ENCODE data around the gene SEC14L5. TPM values are rescaled to one million over a fixed set of nuclear protein-coding genes. Genes with fewer than 3 reads are reported as not detected.

Gene SEC14L5
- total RNA-seq, 8 experiments from 2014 or later: 0.04 to 2.0 (median 1.0) TPM

- in situ Hi-C loops (cut with MboI; ENCODE audit: low pct_unique_long_range_greater_than_20kb in 2 of 9, low sequenced_read_pairs in 9 of 9, unreplicated experiment in 9 of 9): no loop called here
- no peak for ATAC-seq (replicated peaks in 6 of 8)
- H3K27ac ChIP-seq: no peak overlapping the region
- no peak overlapping the region for H3K4me3 ChIP-seq
- WGBS, 10 experiments: 65 to 100% methylated on average over 2 to 3 of the region's 12 CpGs; no CpG with 5 or more reads in 8 of the 10 experiments
- no peaks in the 10 kb centered on the region for H3K4me1 ChIP-seq (replicated peaks in 1 of 2)
Measured at GRCh38 chr16:5003211-5003610, 45.1 kb downstream of the SEC14L5 start.

GRCh38 chr16:5003828-5004227, 45.7 kb downstream of the SEC14L5 start:
- in situ Hi-C loops (cut with MboI; ENCODE audit: low pct_unique_long_range_greater_than_20kb in 2 of 9, low sequenced_read_pairs in 9 of 9, unreplicated experiment in 9 of 9): no loop called here
- no peak for ATAC-seq (replicated peaks in 6 of 8)
- no peak overlapping the region for H3K27ac ChIP-seq
- H3K4me1 ChIP-seq (replicated peaks in 1 of 2): no peaks in the 10 kb centered on the region
- no peak overlapping the region for H3K4me3 ChIP-seq
- 57 to 100% (median 90%) methylated on average over 1 to 9 of the region's 10 CpGs; no CpG with 5 or more reads in 2 of the 10 experiments for WGBS, 10 experiments

GRCh38 chr16:5004311-5004710, 46.2 kb downstream of the SEC14L5 start:
- in situ Hi-C loops (cut with MboI; ENCODE audit: low pct_unique_long_range_greater_than_20kb in 2 of 9, low sequenced_read_pairs in 9 of 9, unreplicated experiment in 9 of 9): no loop called here
- Histone ChIP-seq H3K27ac (no peak overlapping the region), H3K4me3 (no peak overlapping the region), H3K4me1 (replicated peaks in 1 of 2) (no peaks in the 10 kb centered on the region)
- WGBS, 10 experiments: 100% methylated on average over 1 of the region's 5 CpGs; no CpG with 5 or more reads in 9 of the 10 experiments
- ATAC-seq (replicated peaks in 6 of 8): no peak

GRCh38 chr16:5005916-5006315, 47.8 kb downstream of the SEC14L5 start:
- in situ Hi-C loops (cut with MboI; ENCODE audit: low pct_unique_long_range_greater_than_20kb in 2 of 9, low sequenced_read_pairs in 9 of 9, unreplicated experiment in 9 of 9): no loop called here
- WGBS, 10 experiments: 92% methylated on average over 2 of the region's 4 CpGs; no CpG with 5 or more reads in 9 of the 10 experiments
- no peak overlapping the region for H3K4me3 ChIP-seq
- no peak overlapping the region for H3K27ac ChIP-seq
- H3K4me1 ChIP-seq (replicated peaks in 1 of 2): no peaks in the 10 kb centered on the region
- no peak for ATAC-seq (replicated peaks in 6 of 8)

GRCh38 chr16:5006348-5007193, 48.4 kb downstream of the SEC14L5 start:
- H3K4me1 ChIP-seq (replicated peaks in 1 of 2): no peaks in the 10 kb centered on the region
- in situ Hi-C loops (cut with MboI; ENCODE audit: low pct_unique_long_range_greater_than_20kb in 2 of 9, low sequenced_read_pairs in 9 of 9, unreplicated experiment in 9 of 9): no loop called here
- H3K4me3 ChIP-seq: no peak overlapping the region
- 4 to 80% (median 68%) methylated on average over 1 to 6 of the region's 22 CpGs; no CpG with 5 or more reads in 2 of the 10 experiments for WGBS, 10 experiments
- H3K27ac ChIP-seq: no peak overlapping the region
- no peak for ATAC-seq (replicated peaks in 6 of 8)

GRCh38 chr16:5007256-5007655, 49.1 kb downstream of the SEC14L5 start:
- H3K4me1 ChIP-seq (replicated peaks in 1 of 2): no peaks in the 10 kb centered on the region
- ATAC-seq (replicated peaks in 6 of 8): no peak
- no peak overlapping the region for H3K4me3 ChIP-seq
- in situ Hi-C loops (cut with MboI; ENCODE audit: low pct_unique_long_range_greater_than_20kb in 2 of 9, low sequenced_read_pairs in 9 of 9, unreplicated experiment in 9 of 9): no loop called here
- WGBS, 10 experiments: 59 to 100% (median 86%) methylated on average over 1 to 5 of the region's 10 CpGs; no CpG with 5 or more reads in 5 of the 10 experiments
- no peak overlapping the region for H3K27ac ChIP-seq

GRCh38 chr16:5008311-5008731, 50.2 kb downstream of the SEC14L5 start:
- no peak for ATAC-seq (replicated peaks in 6 of 8)
- Histone ChIP-seq H3K27ac (no peak overlapping the region), H3K4me1 (replicated peaks in 1 of 2) (no peaks in the 10 kb centered on the region), H3K4me3 (no peak overlapping the region)
- WGBS, 10 experiments: 100% methylated on average over 2 of the region's 18 CpGs; no CpG with 5 or more reads in 9 of the 10 experiments
- in situ Hi-C loops (cut with MboI; ENCODE audit: low pct_unique_long_range_greater_than_20kb in 2 of 9, low sequenced_read_pairs in 9 of 9, unreplicated experiment in 9 of 9): no loop called here

GRCh38 chr16:5010576-5011329, 52.6 kb downstream of the SEC14L5 start:
- no peak overlapping the region for H3K27ac ChIP-seq
- WGBS, 10 experiments: 60 to 100% (median 80%) methylated on average over 1 of the region's 15 CpGs; no CpG with 5 or more reads in 7 of the 10 experiments
- ATAC-seq (replicated peaks in 6 of 8): peak in 1 of 8 experiments; percentile 7
- H3K4me3 ChIP-seq: no peak overlapping the region
- in situ Hi-C loops (cut with MboI; ENCODE audit: low pct_unique_long_range_greater_than_20kb in 2 of 9, low sequenced_read_pairs in 9 of 9, unreplicated experiment in 9 of 9): no loop called here
- H3K4me1 ChIP-seq (replicated peaks in 1 of 2): no peaks in the 10 kb centered on the region

GRCh38 chr16:5011637-5012036, 53.5 kb downstream of the SEC14L5 start:
- in situ Hi-C loops (cut with MboI; ENCODE audit: low pct_unique_long_range_greater_than_20kb in 2 of 9, low sequenced_read_pairs in 9 of 9, unreplicated experiment in 9 of 9): no loop called here
- H3K27ac ChIP-seq: no peak overlapping the region

GRCh38 chr16:5012887-5013286, 54.8 kb downstream of the SEC14L5 start:
- WGBS, 10 experiments: 0 to 94% (median 68%) methylated on average over 1 to 4 of the region's 6 CpGs; no CpG with 5 or more reads in 2 of the 10 experiments
- Histone ChIP-seq H3K27ac (no peak overlapping the region), H3K4me3 (no peak overlapping the region), H3K4me1 (replicated peaks in 1 of 2) (no peaks in the 10 kb centered on the region)
- in situ Hi-C loops (cut with MboI; ENCODE audit: low pct_unique_long_range_greater_than_20kb in 2 of 9, low sequenced_read_pairs in 9 of 9, unreplicated experiment in 9 of 9): no loop called here
- ATAC-seq (replicated peaks in 6 of 8): no peak

More at GRCh38 chr16:5011637-5012036, 53.5 kb downstream of the SEC14L5 start:
- Histone ChIP-seq H3K4me3 (no peak overlapping the region), H3K4me1 (replicated peaks in 1 of 2) (no peaks in the 10 kb centered on the region)
- ATAC-seq (replicated peaks in 6 of 8): no peak
- WGBS, 10 experiments: 0 to 87% (median 55%) methylated on average over 1 to 4 of the region's 4 CpGs; no CpG with 5 or more reads in 3 of the 10 experiments

- Histone ChIP-seq H3K4me1 (replicated peaks in 1 of 2) (no peaks in the 10 kb centered on the region), H3K27ac (no peak overlapping the region), H3K4me3 (no peak overlapping the region)
- in situ Hi-C loops (cut with MboI; ENCODE audit: low pct_unique_long_range_greater_than_20kb in 2 of 9, low sequenced_read_pairs in 9 of 9, unreplicated experiment in 9 of 9): no loop called here
- 70 to 80% (median 80%) methylated on average over 1 to 2 of the region's 4 CpGs; no CpG with 5 or more reads in 7 of the 10 experiments for WGBS, 10 experiments
- peak in 1 of 8 experiments; percentile 49 for ATAC-seq (replicated peaks in 6 of 8)
Measured at GRCh38 chr16:5015351-5015750, 57.2 kb downstream of the SEC14L5 start.

GRCh38 chr16:5015887-5016286, 57.8 kb downstream of the SEC14L5 start:
- ATAC-seq (replicated peaks in 6 of 8): no peak
- no peaks in the 10 kb centered on the region for H3K4me1 ChIP-seq (replicated peaks in 1 of 2)
- 40 to 83% (median 71%) methylated on average over 1 to 3 of the region's 4 CpGs; no CpG with 5 or more reads in 6 of the 10 experiments for WGBS, 10 experiments
- in situ Hi-C loops (cut with MboI; ENCODE audit: low pct_unique_long_range_greater_than_20kb in 2 of 9, low sequenced_read_pairs in 9 of 9, unreplicated experiment in 9 of 9): no loop called here
- no peak overlapping the region for H3K4me3 ChIP-seq
- H3K27ac ChIP-seq: no peak overlapping the region
